Astrocyte (in vitro differentiated cells and primary cell): ENCODE results near the gene RTN4RL2. TPM values are rescaled to one million over a fixed set of nuclear protein-coding genes. Genes with fewer than 3 reads are reported as not detected.

ENCODE experiments used
- DNase-seq: peaks from one replicate; pipeline ENCODE4 v3.0.0-alpha.2; 2010; ENCODE audit warnings: low read depth
- FAIRE-seq: peaks from 2 replicates; lab custom pipeline; 2011; peaks lifted over from hg19 to GRCh38; lab: Jason Lieb, UNC
- H2AFZ ChIP-seq: 2 replicates; pipeline ENCODE4 v1.6.0; 2012; ENCODE audit warnings: low read depth, low read length, inconsistent platforms
- H3K27ac ChIP-seq: 2 replicates; pipeline ENCODE4 v1.5.1; 2011; ENCODE audit warnings: low read depth, low read length, inconsistent platforms
- H3K27me3 ChIP-seq: 2 replicates; pipeline ENCODE4 v1.6.0; 2011; ENCODE audit warnings: low read length, inconsistent platforms; ENCODE audit not compliant: insufficient read depth
- H3K36me3 ChIP-seq: 2 replicates; pipeline ENCODE4 v1.5.1; 2011; ENCODE audit warnings: low read length, inconsistent platforms; ENCODE audit not compliant: insufficient read depth
- H3K4me1 ChIP-seq: 2 replicates; pipeline ENCODE4 v1.5.1; 2011; ENCODE audit warnings: low read length, inconsistent platforms; ENCODE audit not compliant: insufficient read depth
- H3K4me2 ChIP-seq: 2 replicates; pipeline ENCODE4 v1.6.0; 2012; ENCODE audit warnings: low read length, inconsistent platforms
- H3K4me3 ChIP-seq: 2 replicates; pipeline ENCODE4 v1.5.1; 2011; ENCODE audit warnings: low read depth, mild to moderate bottlenecking, low read length, inconsistent platforms; ENCODE audit not compliant: insufficient read depth
- H3K79me2 ChIP-seq: 2 replicates; pipeline ENCODE4 v1.6.0; 2012; ENCODE audit warnings: mild to moderate bottlenecking, low read length, inconsistent platforms; ENCODE audit not compliant: insufficient read depth
- H3K9ac ChIP-seq: 2 replicates; pipeline ENCODE4 v1.6.0; 2012; ENCODE audit warnings: mild to moderate bottlenecking, low read length, inconsistent platforms
- H3K9me3 ChIP-seq: 2 replicates; pipeline ENCODE4 v1.5.1; 2012; ENCODE audit warnings: low read depth, mild to moderate bottlenecking, low read length, inconsistent platforms; ENCODE audit not compliant: insufficient read depth
- H4K20me1 ChIP-seq: 2 replicates; pipeline ENCODE4 v1.6.0; 2012; ENCODE audit warnings: low read length, inconsistent platforms; ENCODE audit not compliant: insufficient read depth
- H3K27ac Mint-ChIP-seq: one replicate; pipeline ENCODE4 v1.8.0; 2021; ENCODE audit warnings: mild to moderate bottlenecking, mixed read lengths; ENCODE audit not compliant: unreplicated experiment
- H3K27me3 Mint-ChIP-seq: one replicate; pipeline ENCODE4 v1.8.0; 2021; ENCODE audit warnings: low read depth, mixed read lengths; ENCODE audit not compliant: unreplicated experiment
- H3K36me3 Mint-ChIP-seq: one replicate; pipeline ENCODE4 v1.8.0; 2021; ENCODE audit warnings: low read depth, mixed read lengths; ENCODE audit not compliant: unreplicated experiment
- H3K4me1 Mint-ChIP-seq: one replicate; pipeline ENCODE4 v1.8.0; 2021; ENCODE audit warnings: low read depth, mixed read lengths; ENCODE audit not compliant: unreplicated experiment
- H3K4me3 Mint-ChIP-seq: one replicate; pipeline ENCODE4 v1.8.0; 2021; ENCODE audit warnings: mild to moderate bottlenecking, moderate library complexity, mixed read lengths; ENCODE audit not compliant: unreplicated experiment
- H3K9me3 Mint-ChIP-seq: one replicate; pipeline ENCODE4 v1.8.0; 2021; ENCODE audit warnings: mild to moderate bottlenecking, mixed read lengths; ENCODE audit not compliant: unreplicated experiment
- EZH2 ChIP-seq: IDR thresholded peaks from 2 replicates; pipeline ENCODE4 v1.6.1; 2012; ENCODE audit warnings: mild to moderate bottlenecking, low read length, inconsistent platforms; ENCODE audit not compliant: insufficient read depth
- total RNA-seq: library from RNA; stranded (reverse); gene quantifications from 2 replicates; pipeline ENCODE4 v1.2.1, GENCODE V29; 2021
- TF ChIP-seq, protein P1 (sequence below): IDR thresholded peaks from 2 replicates; pipeline ENCODE4 v1.5.1; 2011; ENCODE audit warnings: low read depth, mild to moderate bottlenecking, inconsistent platforms, low read length, moderate library complexity; ENCODE audit not compliant: insufficient read depth

RTN4RL2 gene
- total RNA-seq, 1 donor from 2014 or later, result 0.50 TPM

DNA sequence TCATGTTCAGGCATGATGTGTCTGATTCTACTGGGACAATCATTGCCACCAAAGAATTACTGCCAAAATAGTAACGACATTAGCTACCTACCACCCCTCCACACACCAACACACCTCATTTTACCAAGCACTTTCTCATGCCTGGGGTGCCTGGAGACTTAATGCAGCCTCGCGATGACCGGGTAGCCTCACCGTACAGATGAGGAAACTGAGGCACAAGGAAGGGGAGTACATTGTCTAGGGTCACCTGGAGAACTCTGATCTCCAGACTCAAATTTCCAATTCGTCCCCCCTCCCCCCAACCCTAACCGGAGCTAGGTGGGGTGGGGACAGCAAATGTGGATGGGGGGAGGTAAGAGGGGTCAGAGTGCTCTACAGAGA is 2.7 kb upstream of the RTN4RL2 start:
- Histone ChIP-seq H4K20me1 (peaks cover 9% of the 10 kb centered on the region), H3K27me3 (peaks cover 52% of the 10 kb centered on the region), H3K36me3 (no peaks in the 10 kb centered on the region), H3K27ac (no peak overlapping the region), H3K4me2 (peak overlapping the region; percentile 10), H2AFZ (no peak overlapping the region), H3K9ac (no peak overlapping the region), H3K79me2 (no peaks in the 10 kb centered on the region), H3K4me3 (no peak overlapping the region), H3K4me1 (peaks cover 13% of the 10 kb centered on the region), H3K9me3 (no peaks in the 10 kb centered on the region)
- peaks cover 70% of the 10 kb centered on the region for H3K27me3 Mint-ChIP-seq
- FAIRE-seq (no peak), DNase-seq (no peak)
- no peak overlapping the region for H3K27ac Mint-ChIP-seq
- peak overlapping the region; percentile 15 for H3K4me3 Mint-ChIP-seq
- no peaks in the 10 kb centered on the region for H3K36me3 Mint-ChIP-seq
- H3K4me1 Mint-ChIP-seq, result peaks cover 5% of the 10 kb centered on the region
- no peak for TF ChIP-seq EZH2
- TF ChIP-seq, protein P1, sequence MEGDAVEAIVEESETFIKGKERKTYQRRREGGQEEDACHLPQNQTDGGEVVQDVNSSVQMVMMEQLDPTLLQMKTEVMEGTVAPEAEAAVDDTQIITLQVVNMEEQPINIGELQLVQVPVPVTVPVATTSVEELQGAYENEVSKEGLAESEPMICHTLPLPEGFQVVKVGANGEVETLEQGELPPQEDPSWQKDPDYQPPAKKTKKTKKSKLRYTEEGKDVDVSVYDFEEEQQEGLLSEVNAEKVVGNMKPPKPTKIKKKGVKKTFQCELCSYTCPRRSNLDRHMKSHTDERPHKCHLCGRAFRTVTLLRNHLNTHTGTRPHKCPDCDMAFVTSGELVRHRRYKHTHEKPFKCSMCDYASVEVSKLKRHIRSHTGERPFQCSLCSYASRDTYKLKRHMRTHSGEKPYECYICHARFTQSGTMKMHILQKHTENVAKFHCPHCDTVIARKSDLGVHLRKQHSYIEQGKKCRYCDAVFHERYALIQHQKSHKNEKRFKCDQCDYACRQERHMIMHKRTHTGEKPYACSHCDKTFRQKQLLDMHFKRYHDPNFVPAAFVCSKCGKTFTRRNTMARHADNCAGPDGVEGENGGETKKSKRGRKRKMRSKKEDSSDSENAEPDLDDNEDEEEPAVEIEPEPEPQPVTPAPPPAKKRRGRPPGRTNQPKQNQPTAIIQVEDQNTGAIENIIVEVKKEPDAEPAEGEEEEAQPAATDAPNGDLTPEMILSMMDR, result no peak
- H3K9me3 Mint-ChIP-seq, result no peaks in the 10 kb centered on the region

DNA sequence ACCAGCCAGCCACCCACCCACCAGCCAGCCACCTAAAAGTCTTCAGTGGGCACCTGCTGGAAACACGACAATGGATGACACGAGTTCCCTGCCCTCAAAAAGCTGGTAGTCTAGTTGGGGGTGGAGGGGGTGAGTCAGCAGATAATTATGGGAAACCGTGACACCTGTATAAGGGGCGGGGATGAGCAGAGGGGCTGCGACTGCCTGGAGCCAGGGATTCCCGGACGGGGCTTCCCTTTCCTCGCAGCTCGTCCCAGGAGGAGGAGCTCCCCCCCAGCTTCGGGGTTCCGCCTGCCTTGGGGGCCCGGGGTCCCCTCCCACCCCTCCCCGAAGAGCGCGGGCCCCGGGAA is 2.3 kb upstream of the RTN4RL2 start:
- no peak overlapping the region for H3K4me3 Mint-ChIP-seq
- H3K4me2 ChIP-seq, result peak overlapping the region; percentile 81

More for the DNA sequence above, 2.3 kb upstream of the RTN4RL2 start:
- Histone ChIP-seq H3K27ac (no peak overlapping the region), H3K9me3 (no peaks in the 10 kb centered on the region), H3K9ac (no peak overlapping the region), H3K4me1 (peaks cover 13% of the 10 kb centered on the region), H3K79me2 (no peaks in the 10 kb centered on the region), H2AFZ (no peak overlapping the region), H4K20me1 (peaks cover 9% of the 10 kb centered on the region), H3K4me3 (no peak overlapping the region), H3K27me3 (peaks cover 56% of the 10 kb centered on the region), H3K36me3 (no peaks in the 10 kb centered on the region)
- Mint-ChIP-seq H3K27ac (no peak overlapping the region), H3K9me3 (no peaks in the 10 kb centered on the region), H3K4me1 (peaks cover 5% of the 10 kb centered on the region), H3K27me3 (peaks cover 70% of the 10 kb centered on the region), H3K36me3 (no peaks in the 10 kb centered on the region)
- TF ChIP-seq, protein P1, result no peak
- no peak for TF ChIP-seq EZH2
- FAIRE-seq (no peak), DNase-seq (no peak)
